ENCODE measurements around the gene SH2D1B. TPM values are rescaled to one million over a fixed set of nuclear protein-coding genes. Genes with fewer than 3 reads are reported as not detected.

The SH2D1B gene
- total and polyA plus RNA-seq, 10 of the 15 experiments (the other 5 are each of a cell fraction or from before 2014, with no cell fraction given) = 0.18 TPM; not detected in 9

GRCh38 chr1:162406811-162407210 lies 5.1 kb downstream of the SH2D1B start:
- ChIA-PET CTCF (interaction anchor here (0.9 kb wide), 1 partner anchor 50 kb away, joined by 4 read pairs; no protein-coding TSS in a partner anchor), RAD21 (ENCODE audit: unreplicated experiment) (no interaction called here), POLR2A (no interaction called here), SMC1A (ENCODE audit: uncharacterized antibody, unreplicated experiment) (interaction anchor here (2.0 kb wide), 1 partner anchor 15 kb away, joined by 6 read pairs; no protein-coding TSS in a partner anchor)
- no peaks in the 10 kb centered on the region; a peak in 2 of 4 replicates for H3K27me3 ChIP-seq (replicated peaks in 1 of 2; ENCODE audit: control insufficient read depth in 2 of 2, insufficient read depth in 2 of 2, low read length in 1 of 2)
- FAIRE-seq (no peak), ATAC-seq (no peak), DNase-seq (ENCODE audit: low read depth, low spot score) (no peak)
- no peak overlapping the region for H3K4me2 ChIP-seq (ENCODE audit: control insufficient read depth, insufficient read depth)
- H3K4me1 ChIP-seq (ENCODE audit: control insufficient read depth, insufficient read depth, low read length) = no peaks in the 10 kb centered on the region
- no peaks in the 10 kb centered on the region for H4K20me1 ChIP-seq (ENCODE audit: control insufficient read depth, insufficient read depth)
- H3K9ac ChIP-seq (ENCODE audit: control insufficient read depth, insufficient read depth, low read length) = no peak overlapping the region
- intact Hi-C loops (cut with micrococcal nuclease; ENCODE audit: unreplicated experiment) = no loop called here
- H3K79me2 ChIP-seq (ENCODE audit: control insufficient read depth, insufficient read depth, low read length) = no peaks in the 10 kb centered on the region
- H3K27ac ChIP-seq (ENCODE audit: control insufficient read depth, insufficient read depth) = no peak overlapping the region
- no peak overlapping the region for H3K4me3 ChIP-seq
- H2AFZ ChIP-seq (ENCODE audit: control insufficient read depth, low read depth, low read length) = no peak overlapping the region
- 43% methylated on average over 2 of the region's 2 CpGs for WGBS (ENCODE audit: insufficient coverage, insufficient replicate concordance, low lambda C conversion rate, missing lambda C conversion rate)
- no TSS peak for BruUV-seq (replicated peaks)
- in situ Hi-C loops (cut with MboI) = no loop called here
- H3K36me3 ChIP-seq (ENCODE audit: control insufficient read depth in 2 of 2, insufficient read depth in 2 of 2, low read length in 1 of 2) = no peaks in the 10 kb centered on the region
- H3K9me3 ChIP-seq (replicated peaks; ENCODE audit: control insufficient read depth, insufficient read depth, low read length) = no peaks in the 10 kb centered on the region
- TF ChIP-seq YBX1 (IDR thresholded peaks at IDR 0.05) (no peak), IRF3 (IDR thresholded peaks at IDR 0.05) (no peak), EP300 (IDR thresholded peaks at IDR 0.05; ENCODE audit: borderline replicate concordance in 1 of 2, control insufficient read depth in 1 of 2, low read depth in 2 of 2, low read length in 2 of 2) (no peak), KAT2A (conservative IDR thresholded peaks at IDR 0.05; ENCODE audit: control insufficient read depth, low read depth, low read length) (no peak), JUND (IDR thresholded peaks at IDR 0.05; ENCODE audit: low read depth, low read length) (no peak)

GRCh38 chr1:162405800-162406199 lies 6.1 kb downstream of the SH2D1B start:
- no peak for DNase-seq (ENCODE audit: low read depth, low spot score)
- intact Hi-C loops (cut with micrococcal nuclease; ENCODE audit: unreplicated experiment) = no loop called here
- ChIA-PET POLR2A (no interaction called here), SMC1A (ENCODE audit: uncharacterized antibody, unreplicated experiment) (no interaction called here), CTCF (no interaction called here), RAD21 (ENCODE audit: unreplicated experiment) (no interaction called here)
- Histone ChIP-seq H4K20me1 (ENCODE audit: control insufficient read depth, insufficient read depth) (no peaks in the 10 kb centered on the region), H3K27ac (ENCODE audit: control insufficient read depth, insufficient read depth) (no peak overlapping the region), H3K9ac (ENCODE audit: control insufficient read depth, insufficient read depth, low read length) (no peak overlapping the region), H3K4me2 (ENCODE audit: control insufficient read depth, insufficient read depth) (no peak overlapping the region), H3K79me2 (ENCODE audit: control insufficient read depth, insufficient read depth, low read length) (no peaks in the 10 kb centered on the region), H3K27me3 (replicated peaks in 1 of 2; ENCODE audit: control insufficient read depth in 2 of 2, insufficient read depth in 2 of 2, low read length in 1 of 2) (no peaks in the 10 kb centered on the region; a peak in 2 of 4 replicates), H3K4me3 (no peak overlapping the region), H3K9me3 (replicated peaks; ENCODE audit: control insufficient read depth, insufficient read depth, low read length) (no peaks in the 10 kb centered on the region), H3K4me1 (ENCODE audit: control insufficient read depth, insufficient read depth, low read length) (no peaks in the 10 kb centered on the region), H2AFZ (ENCODE audit: control insufficient read depth, low read depth, low read length) (no peak overlapping the region), H3K36me3 (ENCODE audit: control insufficient read depth in 2 of 2, insufficient read depth in 2 of 2, low read length in 1 of 2) (no peaks in the 10 kb centered on the region)
- WGBS (ENCODE audit: insufficient coverage, insufficient replicate concordance, low lambda C conversion rate, missing lambda C conversion rate) = 26% methylated on average over 5 of the region's 5 CpGs
- FAIRE-seq = no peak
- in situ Hi-C loops (cut with MboI) = no loop called here
- BruUV-seq (replicated peaks) = no TSS peak
- ATAC-seq = no peak
- TF ChIP-seq TAF1 (IDR thresholded peaks at IDR 0.05; ENCODE audit: borderline replicate concordance, low read depth, low read length) (no peak), TCF7 (IDR thresholded peaks at IDR 0.05; ENCODE audit: borderline replicate concordance) (no peak), KAT2A (conservative IDR thresholded peaks at IDR 0.05; ENCODE audit: control insufficient read depth, low read depth, low read length) (no peak), SRF (IDR thresholded peaks at IDR 0.05; ENCODE audit: low read depth in 2 of 2, low read length in 2 of 2) (no peak), RCOR1 (conservative IDR thresholded peaks at IDR 0.05; ENCODE audit: low read depth, low read length) (no peak), EZH2 (IDR thresholded peaks at IDR 0.05; ENCODE audit: borderline replicate concordance, control insufficient read depth, low read depth, low read length) (no peak), MYC (IDR thresholded peaks at IDR 0.05; ENCODE audit: insufficient read depth, insufficient read length, insufficient replicate concordance, low read length, severe bottlenecking) (no peak)
- TF ChIP-seq, protein P1, sequence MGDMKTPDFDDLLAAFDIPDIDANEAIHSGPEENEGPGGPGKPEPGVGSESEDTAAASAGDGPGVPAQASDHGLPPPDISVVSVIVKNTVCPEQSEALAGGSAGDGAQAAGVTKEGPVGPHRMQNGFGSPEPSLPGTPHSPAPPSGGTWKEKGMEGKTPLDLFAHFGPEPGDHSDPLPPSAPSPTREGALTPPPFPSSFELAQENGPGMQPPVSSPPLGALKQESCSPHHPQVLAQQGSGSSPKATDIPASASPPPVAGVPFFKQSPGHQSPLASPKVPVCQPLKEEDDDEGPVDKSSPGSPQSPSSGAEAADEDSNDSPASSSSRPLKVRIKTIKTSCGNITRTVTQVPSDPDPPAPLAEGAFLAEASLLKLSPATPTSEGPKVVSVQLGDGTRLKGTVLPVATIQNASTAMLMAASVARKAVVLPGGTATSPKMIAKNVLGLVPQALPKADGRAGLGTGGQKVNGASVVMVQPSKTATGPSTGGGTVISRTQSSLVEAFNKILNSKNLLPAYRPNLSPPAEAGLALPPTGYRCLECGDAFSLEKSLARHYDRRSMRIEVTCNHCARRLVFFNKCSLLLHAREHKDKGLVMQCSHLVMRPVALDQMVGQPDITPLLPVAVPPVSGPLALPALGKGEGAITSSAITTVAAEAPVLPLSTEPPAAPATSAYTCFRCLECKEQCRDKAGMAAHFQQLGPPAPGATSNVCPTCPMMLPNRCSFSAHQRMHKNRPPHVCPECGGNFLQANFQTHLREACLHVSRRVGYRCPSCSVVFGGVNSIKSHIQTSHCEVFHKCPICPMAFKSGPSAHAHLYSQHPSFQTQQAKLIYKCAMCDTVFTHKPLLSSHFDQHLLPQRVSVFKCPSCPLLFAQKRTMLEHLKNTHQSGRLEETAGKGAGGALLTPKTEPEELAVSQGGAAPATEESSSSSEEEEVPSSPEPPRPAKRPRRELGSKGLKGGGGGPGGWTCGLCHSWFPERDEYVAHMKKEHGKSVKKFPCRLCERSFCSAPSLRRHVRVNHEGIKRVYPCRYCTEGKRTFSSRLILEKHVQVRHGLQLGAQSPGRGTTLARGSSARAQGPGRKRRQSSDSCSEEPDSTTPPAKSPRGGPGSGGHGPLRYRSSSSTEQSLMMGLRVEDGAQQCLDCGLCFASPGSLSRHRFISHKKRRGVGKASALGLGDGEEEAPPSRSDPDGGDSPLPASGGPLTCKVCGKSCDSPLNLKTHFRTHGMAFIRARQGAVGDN (IDR thresholded peaks at IDR 0.05) = no peak
